ENCODE results near the gene GBA3. TPM values are rescaled to one million over a fixed set of nuclear protein-coding genes. Genes with fewer than 3 reads are reported as not detected.

The GBA3 gene
- total and polyA plus RNA-seq, 2 donors (not counting 3 experiments of a cell fraction or from before 2014, with no cell fraction given), result not detected

DNA sequence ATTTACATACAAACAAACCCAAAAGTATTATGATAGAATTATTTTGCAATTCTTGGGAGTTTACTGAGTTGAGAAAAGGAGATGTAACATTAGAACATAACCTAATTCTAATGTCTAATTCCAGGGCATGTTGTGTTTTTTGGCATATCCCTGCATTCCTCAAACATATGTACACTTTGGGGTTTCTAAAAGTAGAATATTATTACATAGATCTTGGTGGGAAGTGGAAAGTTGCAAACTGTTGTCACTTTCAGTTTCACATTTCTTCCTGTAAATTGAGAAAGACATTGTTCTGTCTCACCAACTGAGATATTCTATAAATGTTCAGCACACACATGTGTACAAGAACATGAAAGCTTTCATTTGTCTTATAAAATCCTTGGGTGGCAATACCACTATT lies 24.4 kb upstream of the GBA3 start:
- no peaks in the 10 kb centered on the region for H3K9me3 ChIP-seq (replicated peaks; ENCODE audit: control insufficient read depth, insufficient read depth, low read length)
- H3K4me3 ChIP-seq (replicated peaks in 1 of 3; ENCODE audit: insufficient read depth in 1 of 3, low read depth in 1 of 3, low read length in 3 of 3), result no peak overlapping the region
- dilution Hi-C loops (cut with MboI; ENCODE audit: extremely low pct_ligation_motif_present, low sequenced_read_pairs) (no loop called here), intact Hi-C loops (cut with micrococcal nuclease) (no loop called here)
- ChIA-PET POLR2A (no interaction called here), CTCF (no interaction called here)
- H3K36me3 ChIP-seq (ENCODE audit: control insufficient read depth in 2 of 2, extremely low read depth in 1 of 2, insufficient read depth in 2 of 2, low read length in 2 of 2), result no peaks in the 10 kb centered on the region
- no peaks in the 10 kb centered on the region for H3K79me2 ChIP-seq (ENCODE audit: control insufficient read depth, insufficient read depth, low read length)
- no peaks in the 10 kb centered on the region for H3K4me1 ChIP-seq (ENCODE audit: control insufficient read depth, extremely low read depth, insufficient read depth, low read length)
- H3K9me1 ChIP-seq (replicated peaks; ENCODE audit: control insufficient read depth, extremely low read depth, insufficient read depth, low read length), result no peaks in the 10 kb centered on the region
- H3K4me2 ChIP-seq (ENCODE audit: insufficient read depth, low read length), result no peak overlapping the region
- no peaks in the 10 kb centered on the region for H4K20me1 ChIP-seq (replicated peaks; ENCODE audit: control insufficient read depth, extremely low read depth, insufficient read depth, low read length)
- no TSS peak for BruUV-seq (replicated peaks)
- H3K9ac ChIP-seq (replicated peaks; ENCODE audit: extremely low read depth, insufficient read depth, low read length), result no peak overlapping the region
- TF ChIP-seq EZH2 (IDR thresholded peaks at IDR 0.05; ENCODE audit: borderline replicate concordance, low read depth, low read length, severe bottlenecking), result no peak
- TF ChIP-seq POLR2AphosphoS5 (IDR thresholded peaks at IDR 0.05; ENCODE audit: insufficient read depth, low read depth, low read length), result no peak
- no peak overlapping the region for H2AFZ ChIP-seq (ENCODE audit: low read depth, low read length)
- DNase-seq (ENCODE audit: low read depth, low spot score), result no peak
- no peak for FAIRE-seq
- no peaks in the 10 kb centered on the region for H3K27me3 ChIP-seq (ENCODE audit: control insufficient read depth in 2 of 2, insufficient read depth in 2 of 2, low read length in 2 of 2)
- H3K27ac ChIP-seq (ENCODE audit: insufficient read depth, low read depth, low read length), result no peak overlapping the region

- DNase-seq (ENCODE audit: low read depth, low spot score) (no peak), FAIRE-seq (no peak)
- dilution Hi-C loops (cut with MboI; ENCODE audit: extremely low pct_ligation_motif_present, low sequenced_read_pairs) (no loop called here), intact Hi-C loops (cut with micrococcal nuclease) (no loop called here)
- Histone ChIP-seq H3K9me3 (replicated peaks; ENCODE audit: control insufficient read depth, insufficient read depth, low read length) (no peaks in the 10 kb centered on the region), H3K4me1 (ENCODE audit: control insufficient read depth, extremely low read depth, insufficient read depth, low read length) (no peaks in the 10 kb centered on the region), H3K27ac (ENCODE audit: insufficient read depth, low read depth, low read length) (no peak overlapping the region), H2AFZ (ENCODE audit: low read depth, low read length) (no peak overlapping the region), H4K20me1 (replicated peaks; ENCODE audit: control insufficient read depth, extremely low read depth, insufficient read depth, low read length) (no peaks in the 10 kb centered on the region), H3K4me3 (replicated peaks in 1 of 3; ENCODE audit: insufficient read depth in 1 of 3, low read depth in 1 of 3, low read length in 3 of 3) (no peak overlapping the region), H3K4me2 (ENCODE audit: insufficient read depth, low read length) (no peak overlapping the region), H3K79me2 (ENCODE audit: control insufficient read depth, insufficient read depth, low read length) (no peaks in the 10 kb centered on the region), H3K36me3 (ENCODE audit: control insufficient read depth in 2 of 2, extremely low read depth in 1 of 2, insufficient read depth in 2 of 2, low read length in 2 of 2) (no peaks in the 10 kb centered on the region), H3K9me1 (replicated peaks; ENCODE audit: control insufficient read depth, extremely low read depth, insufficient read depth, low read length) (no peaks in the 10 kb centered on the region), H3K9ac (replicated peaks; ENCODE audit: extremely low read depth, insufficient read depth, low read length) (no peak overlapping the region), H3K27me3 (ENCODE audit: control insufficient read depth in 2 of 2, insufficient read depth in 2 of 2, low read length in 2 of 2) (no peaks in the 10 kb centered on the region)
- TF ChIP-seq JUN (IDR thresholded peaks at IDR 0.05; ENCODE audit: borderline replicate concordance, insufficient read depth, insufficient read length, low read depth) (no peak), FOS (IDR thresholded peaks at IDR 0.05; ENCODE audit: borderline replicate concordance, insufficient read depth, low read length) (no peak), POLR2A (IDR thresholded peaks at IDR 0.05; ENCODE audit: low read depth, low read length) (no peak), GATA2 (IDR thresholded peaks at IDR 0.05; ENCODE audit: insufficient read depth, insufficient read length, low read depth, low read length) (no peak), MYC (IDR thresholded peaks at IDR 0.05; ENCODE audit: low read depth, low read length) (no peak), POLR2AphosphoS5 (IDR thresholded peaks at IDR 0.05; ENCODE audit: insufficient read depth, low read depth, low read length) (no peak), EZH2 (IDR thresholded peaks at IDR 0.05; ENCODE audit: borderline replicate concordance, low read depth, low read length, severe bottlenecking) (no peak)
- TF ChIP-seq, protein P1, sequence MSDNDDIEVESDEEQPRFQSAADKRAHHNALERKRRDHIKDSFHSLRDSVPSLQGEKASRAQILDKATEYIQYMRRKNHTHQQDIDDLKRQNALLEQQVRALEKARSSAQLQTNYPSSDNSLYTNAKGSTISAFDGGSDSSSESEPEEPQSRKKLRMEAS (IDR thresholded peaks at IDR 0.05; ENCODE audit: insufficient read depth, insufficient read length), result no peak
- TF ChIP-seq, protein P2, sequence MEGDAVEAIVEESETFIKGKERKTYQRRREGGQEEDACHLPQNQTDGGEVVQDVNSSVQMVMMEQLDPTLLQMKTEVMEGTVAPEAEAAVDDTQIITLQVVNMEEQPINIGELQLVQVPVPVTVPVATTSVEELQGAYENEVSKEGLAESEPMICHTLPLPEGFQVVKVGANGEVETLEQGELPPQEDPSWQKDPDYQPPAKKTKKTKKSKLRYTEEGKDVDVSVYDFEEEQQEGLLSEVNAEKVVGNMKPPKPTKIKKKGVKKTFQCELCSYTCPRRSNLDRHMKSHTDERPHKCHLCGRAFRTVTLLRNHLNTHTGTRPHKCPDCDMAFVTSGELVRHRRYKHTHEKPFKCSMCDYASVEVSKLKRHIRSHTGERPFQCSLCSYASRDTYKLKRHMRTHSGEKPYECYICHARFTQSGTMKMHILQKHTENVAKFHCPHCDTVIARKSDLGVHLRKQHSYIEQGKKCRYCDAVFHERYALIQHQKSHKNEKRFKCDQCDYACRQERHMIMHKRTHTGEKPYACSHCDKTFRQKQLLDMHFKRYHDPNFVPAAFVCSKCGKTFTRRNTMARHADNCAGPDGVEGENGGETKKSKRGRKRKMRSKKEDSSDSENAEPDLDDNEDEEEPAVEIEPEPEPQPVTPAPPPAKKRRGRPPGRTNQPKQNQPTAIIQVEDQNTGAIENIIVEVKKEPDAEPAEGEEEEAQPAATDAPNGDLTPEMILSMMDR (IDR thresholded peaks at IDR 0.05; ENCODE audit: extremely low read depth in 1 of 2, insufficient read depth in 1 of 2, low read depth in 1 of 2, low read length in 2 of 2), result no peak
- CTCF ChIA-PET, result no interaction called here
- POLR2A ChIA-PET, result no interaction called here
- no TSS peak for BruUV-seq (replicated peaks)
These were observed 24.0 kb upstream of the GBA3 start for GRCh38 chr4:22668702-22669101.

Data from endothelial cell of umbilical vein (primary cell).